NCI-H146 treated with DMSO at 0.1 percent for 48 hours (cell line): ENCODE data around the gene PDK2.

Experiments
- DNase-seq: peaks from one replicate; lab custom pipeline; 2025; ENCODE audit not compliant: unreplicated experiment; lab: John Stamatoyannopoulos, UW

Gene PDK2

GRCh38 chr17:50094753-50095619, at the start of gene PDK2:
Gene PDK2 (plus strand): TSS chr17:50095351. CDS start chr17:50095436, 85 bp downstream.
- peak; percentile 84 for DNase-seq

- no peak for DNase-seq
These were observed 49.0 kb upstream of the PDK2 start for GRCh38 chr17:50046179-50046578.

GRCh38 chr17:50046667-50047066, 48.5 kb upstream of the PDK2 start:
- DNase-seq: no peak

- no peak for DNase-seq
These were observed 48.1 kb upstream of the PDK2 start for GRCh38 chr17:50047083-50047482.

GRCh38 chr17:50047488-50048126, 47.5 kb upstream of the PDK2 start:
- no peak for DNase-seq

GRCh38 chr17:50048146-50048720, 46.9 kb upstream of the PDK2 start:
- DNase-seq: no peak

- no peak for DNase-seq
These were observed 46.2 kb upstream of the PDK2 start for GRCh38 chr17:50048988-50049387.

GRCh38 chr17:50049636-50050035, 45.5 kb upstream of the PDK2 start:
- no peak for DNase-seq

GRCh38 chr17:50050431-50051032, 44.6 kb upstream of the PDK2 start:
- no peak for DNase-seq

GRCh38 chr17:50051082-50051576, 44.0 kb upstream of the PDK2 start:
- DNase-seq: no peak

GRCh38 chr17:50051606-50052005, 43.5 kb upstream of the PDK2 start:
- DNase-seq: no peak

GRCh38 chr17:50052241-50052796, 42.8 kb upstream of the PDK2 start:
- DNase-seq: peak; percentile 83

GRCh38 chr17:50052822-50053653, 42.1 kb upstream of the PDK2 start:
- DNase-seq: no peak

- DNase-seq: no peak
These were observed 41.5 kb upstream of the PDK2 start for GRCh38 chr17:50053654-50053960.

GRCh38 chr17:50055055-50055425, 40.1 kb upstream of the PDK2 start:
- peak; percentile 78 for DNase-seq

- peak; percentile 85 for DNase-seq
These were observed 39.5 kb upstream of the PDK2 start, which contains the start of gene ITGA3 for GRCh38 chr17:50055426-50056216. Gene ITGA3 (plus strand): TSS chr17:50056110. CDS start chr17:50056440, 330 bp downstream.

GRCh38 chr17:50056217-50056960, 38.8 kb upstream of the PDK2 start:
- DNase-seq: peak; percentile 63

GRCh38 chr17:50056961-50057330, 38.2 kb upstream of the PDK2 start:
- DNase-seq: no peak

GRCh38 chr17:50057521-50057991, 37.6 kb upstream of the PDK2 start:
- no peak for DNase-seq
